OCI-LY3 (cell line): Measurements from ENCODE around the gene GPR146.

ENCODE experiments used
- EZH2phosphoT487 ChIP-seq: fragments of 200-600 bp; shearing (Covaris generic); IDR thresholded peaks from 2 replicates; pipeline ENCODE4 v1.6.1; 2018; ENCODE audit warnings: antibody characterized with exemption, mixed run types, low read depth
- TF ChIP-seq, protein P1 (sequence below): fragments of 200-600, 300-600 bp; sonication (generic); IDR thresholded peaks from 2 replicates; pipeline ENCODE4 v1.5.1; 2014; ENCODE audit warnings: antibody characterized with exemption, low read length, low read depth

DNA sequence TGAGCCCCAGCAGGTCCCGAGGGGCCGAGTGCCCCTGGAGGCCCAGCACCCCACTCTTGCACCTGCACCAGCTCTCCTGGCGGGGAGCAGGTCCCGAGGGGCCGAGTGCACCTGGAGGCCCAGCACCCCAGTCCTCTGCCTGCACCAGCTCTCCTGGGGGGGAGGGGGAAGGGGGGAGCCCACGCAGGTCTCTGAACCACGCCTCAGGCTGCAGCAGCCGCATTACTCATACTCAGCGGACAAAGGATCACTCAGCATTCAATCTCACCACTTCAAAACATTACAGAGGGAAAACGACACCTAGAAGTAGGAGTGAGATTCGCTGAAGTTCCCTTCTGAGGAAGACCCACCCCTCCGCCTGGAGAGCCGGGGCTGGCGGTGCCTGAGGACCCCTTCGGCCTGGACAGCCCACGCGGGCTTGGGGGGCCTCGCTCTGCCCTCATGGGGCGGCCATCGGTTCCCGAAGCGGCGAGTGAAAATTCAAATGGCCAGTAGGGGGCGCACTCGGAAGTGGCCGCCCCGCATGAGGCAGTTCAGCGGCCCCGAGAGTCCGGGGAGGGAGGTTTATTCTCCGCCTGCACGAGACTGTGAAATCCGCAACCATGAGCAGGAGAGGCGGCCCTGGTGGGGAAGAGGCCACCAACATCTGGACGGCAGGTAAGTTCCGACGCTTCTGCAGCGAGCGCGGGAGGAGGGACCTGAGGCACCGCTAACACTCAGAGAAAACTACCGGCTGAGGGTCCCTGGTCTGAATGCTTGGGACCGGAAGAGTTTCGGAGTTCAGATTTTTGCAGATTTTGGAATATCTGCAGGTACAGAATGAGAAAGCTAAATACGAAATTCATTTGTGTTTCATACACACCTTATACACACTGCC, 42.5 kb downstream of the GPR146 start:
- TF ChIP-seq, protein P1, sequence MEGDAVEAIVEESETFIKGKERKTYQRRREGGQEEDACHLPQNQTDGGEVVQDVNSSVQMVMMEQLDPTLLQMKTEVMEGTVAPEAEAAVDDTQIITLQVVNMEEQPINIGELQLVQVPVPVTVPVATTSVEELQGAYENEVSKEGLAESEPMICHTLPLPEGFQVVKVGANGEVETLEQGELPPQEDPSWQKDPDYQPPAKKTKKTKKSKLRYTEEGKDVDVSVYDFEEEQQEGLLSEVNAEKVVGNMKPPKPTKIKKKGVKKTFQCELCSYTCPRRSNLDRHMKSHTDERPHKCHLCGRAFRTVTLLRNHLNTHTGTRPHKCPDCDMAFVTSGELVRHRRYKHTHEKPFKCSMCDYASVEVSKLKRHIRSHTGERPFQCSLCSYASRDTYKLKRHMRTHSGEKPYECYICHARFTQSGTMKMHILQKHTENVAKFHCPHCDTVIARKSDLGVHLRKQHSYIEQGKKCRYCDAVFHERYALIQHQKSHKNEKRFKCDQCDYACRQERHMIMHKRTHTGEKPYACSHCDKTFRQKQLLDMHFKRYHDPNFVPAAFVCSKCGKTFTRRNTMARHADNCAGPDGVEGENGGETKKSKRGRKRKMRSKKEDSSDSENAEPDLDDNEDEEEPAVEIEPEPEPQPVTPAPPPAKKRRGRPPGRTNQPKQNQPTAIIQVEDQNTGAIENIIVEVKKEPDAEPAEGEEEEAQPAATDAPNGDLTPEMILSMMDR = peak; percentile 72
- no peak for TF ChIP-seq EZH2phosphoT487
